Suprapubic skin (tissue), 4 donors: ENCODE data around the gene PROC. TPM values are rescaled to one million over a fixed set of nuclear protein-coding genes. Genes with fewer than 3 reads are reported as not detected.

ENCODE experiments used
- DNase-seq, 2 donors: peaks; one replicate each; pipeline ENCODE4 v3.0.0-alpha.2; 2019; ENCODE audit warnings: low spot score in 2 of 2
- H3K27ac ChIP-seq: fragments of 200-600 bp; sonication (generic); one replicate; pipeline ENCODE4 v1.5.1; 2019
- H3K27me3 ChIP-seq: fragments of 200-600 bp; sonication (generic); one replicate; pipeline ENCODE4 v1.5.1; 2019
- H3K36me3 ChIP-seq: fragments of 200-600 bp; sonication (generic); one replicate; pipeline ENCODE4 v1.5.1; 2019
- H3K4me1 ChIP-seq: fragments of 200-600 bp; sonication (generic); one replicate; pipeline ENCODE4 v1.5.1; 2019
- H3K4me3 ChIP-seq: fragments of 200-600 bp; sonication (generic); one replicate; pipeline ENCODE4 v1.5.1; 2019; ENCODE audit warnings: mild to moderate bottlenecking
- H3K9me3 ChIP-seq: fragments of 200-600 bp; sonication (generic); one replicate; pipeline ENCODE4 v1.5.1; 2019
- EP300 ChIP-seq: sonication (generic); formaldehyde crosslinking; IDR thresholded peaks from one replicate; pipeline ENCODE4 v1.6.1; 2017; ENCODE audit warnings: antibody characterized with exemption
- POLR2A ChIP-seq, 2 donors: fragments of 450-650 bp; IDR thresholded peaks; one replicate each; pipeline ENCODE4 v1.6.1; 2017; ENCODE audit warnings: antibody characterized with exemption in 2 of 2, mild to moderate bottlenecking in 2 of 2, moderate library complexity in 2 of 2
- POLR2AphosphoS5 ChIP-seq, 3 donors: sonication (generic); formaldehyde crosslinking; IDR thresholded peaks; one replicate each; pipeline ENCODE4 v1.6.1; 2017; ENCODE audit warnings: antibody characterized with exemption in 3 of 3
- WGBS: methylation state at CpG from one replicate; pipeline ENCODE4 v1.1.5; 2018; 5-methylcytosine and 5-hydroxymethylcytosine counted together
- total RNA-seq, 4 donors: library from RNA; depleted of rRNA; stranded (reverse); fragments of >200 nt; gene quantifications; one replicate each; pipeline ENCODE4 v1.1.0, GENCODE V29; 2016
- TF ChIP-seq, protein P1 (sequence below), 2 donors: fragments of 200-600 bp in 1 of 2; fragments of 450-650 bp in 1 of 2; sonication (generic) in 1 of 2; IDR thresholded peaks; one replicate each; pipeline ENCODE4 v1.5.1; 2016 to 2019; ENCODE audit warnings: antibody characterized with exemption in 2 of 2, mild to moderate bottlenecking in 1 of 2, moderate library complexity in 1 of 2

Gene PROC
- total RNA-seq, 4 donors from 2014 or later: 0.36 to 7.1 TPM; not detected in 2

DNA sequence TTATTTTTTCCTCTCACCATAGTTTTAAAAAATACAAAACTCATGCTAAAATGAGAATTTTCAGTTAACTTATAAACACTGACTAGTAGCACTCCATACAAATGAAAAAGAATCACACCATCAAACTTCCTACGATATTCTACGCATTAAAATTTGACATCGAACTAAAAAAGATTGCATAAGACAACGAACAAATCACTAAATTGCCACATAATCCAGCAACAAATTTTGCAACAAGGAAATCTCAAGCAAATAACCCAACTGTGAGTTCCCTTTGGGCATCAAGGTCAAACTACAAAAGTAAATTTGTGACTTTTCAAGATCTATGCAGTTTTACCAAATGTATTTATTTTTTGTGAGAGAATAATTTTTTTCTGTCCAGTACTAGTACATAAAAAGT, 32.0 kb upstream of the PROC start:
- H3K9me3 ChIP-seq: no peaks in the 10 kb centered on the region
- WGBS: 33% methylated on average over 4 of the region's 4 CpGs
- TF ChIP-seq EP300: no peak
- TF ChIP-seq, protein P1, sequence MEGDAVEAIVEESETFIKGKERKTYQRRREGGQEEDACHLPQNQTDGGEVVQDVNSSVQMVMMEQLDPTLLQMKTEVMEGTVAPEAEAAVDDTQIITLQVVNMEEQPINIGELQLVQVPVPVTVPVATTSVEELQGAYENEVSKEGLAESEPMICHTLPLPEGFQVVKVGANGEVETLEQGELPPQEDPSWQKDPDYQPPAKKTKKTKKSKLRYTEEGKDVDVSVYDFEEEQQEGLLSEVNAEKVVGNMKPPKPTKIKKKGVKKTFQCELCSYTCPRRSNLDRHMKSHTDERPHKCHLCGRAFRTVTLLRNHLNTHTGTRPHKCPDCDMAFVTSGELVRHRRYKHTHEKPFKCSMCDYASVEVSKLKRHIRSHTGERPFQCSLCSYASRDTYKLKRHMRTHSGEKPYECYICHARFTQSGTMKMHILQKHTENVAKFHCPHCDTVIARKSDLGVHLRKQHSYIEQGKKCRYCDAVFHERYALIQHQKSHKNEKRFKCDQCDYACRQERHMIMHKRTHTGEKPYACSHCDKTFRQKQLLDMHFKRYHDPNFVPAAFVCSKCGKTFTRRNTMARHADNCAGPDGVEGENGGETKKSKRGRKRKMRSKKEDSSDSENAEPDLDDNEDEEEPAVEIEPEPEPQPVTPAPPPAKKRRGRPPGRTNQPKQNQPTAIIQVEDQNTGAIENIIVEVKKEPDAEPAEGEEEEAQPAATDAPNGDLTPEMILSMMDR (IDR thresholded peaks at IDR 0.05): no peak
- no peak for TF ChIP-seq POLR2AphosphoS5 (IDR thresholded peaks at IDR 0.05)
- no peak for TF ChIP-seq POLR2A (IDR thresholded peaks at IDR 0.05)
- H3K36me3 ChIP-seq: no peaks in the 10 kb centered on the region
- no peaks in the 10 kb centered on the region for H3K27me3 ChIP-seq
- H3K27ac ChIP-seq: no peak overlapping the region
- peak overlapping the region; percentile 99 for H3K4me3 ChIP-seq
- H3K4me1 ChIP-seq: peaks cover 57% of the 10 kb centered on the region
- DNase-seq: no peak

DNA sequence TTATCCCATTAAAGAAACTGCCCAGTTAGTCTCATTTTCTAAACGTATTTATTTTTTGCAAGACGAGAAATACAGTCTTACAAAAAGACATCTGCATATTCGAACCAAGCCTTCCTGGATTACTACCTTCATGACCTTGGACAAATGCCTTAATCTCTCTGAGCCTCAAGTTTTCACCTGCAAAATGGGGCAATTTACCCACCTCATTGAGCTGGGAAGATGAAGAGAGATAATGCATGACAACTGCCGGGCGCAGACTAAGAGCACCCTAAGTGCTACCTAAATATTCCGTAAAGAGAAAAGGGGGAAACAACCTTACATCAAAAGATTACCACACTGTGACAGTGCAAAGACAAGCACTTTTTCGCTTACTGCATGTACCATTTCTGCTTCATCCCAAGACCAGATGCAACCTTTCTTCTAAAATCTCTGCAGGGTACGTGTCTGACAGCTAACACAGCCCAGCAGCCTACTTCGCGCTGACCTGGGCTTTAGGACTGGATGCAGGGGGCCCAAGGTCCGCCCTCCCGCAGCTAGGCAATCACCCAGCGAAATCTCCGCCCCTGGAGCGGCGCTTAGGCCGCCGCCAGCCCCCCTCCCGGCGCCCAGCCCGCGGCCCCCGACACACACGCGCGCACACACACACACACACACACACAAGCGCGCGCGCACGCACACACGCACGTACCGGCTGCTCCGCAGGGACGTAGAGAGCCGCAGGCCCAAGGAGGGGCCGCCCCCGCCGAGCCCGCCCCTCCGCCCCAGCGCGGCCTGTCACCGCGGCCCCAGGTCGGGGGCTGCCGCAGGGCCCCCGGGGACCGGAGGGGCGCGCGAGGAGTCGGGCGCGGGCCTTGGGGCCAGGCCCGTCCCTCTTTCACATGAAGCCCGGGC, 31.2 kb upstream of the PROC start:
- H3K4me3 ChIP-seq: peak overlapping the region; percentile 99
- DNase-seq: peak; percentile 90 to 92
- H3K27ac ChIP-seq: peak overlapping the region; percentile 100
- no peaks in the 10 kb centered on the region for H3K36me3 ChIP-seq
- TF ChIP-seq POLR2AphosphoS5 (IDR thresholded peaks at IDR 0.05): peak in 1 of 3 donors; percentile 16
- TF ChIP-seq EP300: no peak
- H3K27me3 ChIP-seq: no peaks in the 10 kb centered on the region
- peaks cover 51% of the 10 kb centered on the region for H3K4me1 ChIP-seq
- H3K9me3 ChIP-seq: no peaks in the 10 kb centered on the region
- WGBS: under 1% methylated on average over 22 of the region's 58 CpGs

DNA sequence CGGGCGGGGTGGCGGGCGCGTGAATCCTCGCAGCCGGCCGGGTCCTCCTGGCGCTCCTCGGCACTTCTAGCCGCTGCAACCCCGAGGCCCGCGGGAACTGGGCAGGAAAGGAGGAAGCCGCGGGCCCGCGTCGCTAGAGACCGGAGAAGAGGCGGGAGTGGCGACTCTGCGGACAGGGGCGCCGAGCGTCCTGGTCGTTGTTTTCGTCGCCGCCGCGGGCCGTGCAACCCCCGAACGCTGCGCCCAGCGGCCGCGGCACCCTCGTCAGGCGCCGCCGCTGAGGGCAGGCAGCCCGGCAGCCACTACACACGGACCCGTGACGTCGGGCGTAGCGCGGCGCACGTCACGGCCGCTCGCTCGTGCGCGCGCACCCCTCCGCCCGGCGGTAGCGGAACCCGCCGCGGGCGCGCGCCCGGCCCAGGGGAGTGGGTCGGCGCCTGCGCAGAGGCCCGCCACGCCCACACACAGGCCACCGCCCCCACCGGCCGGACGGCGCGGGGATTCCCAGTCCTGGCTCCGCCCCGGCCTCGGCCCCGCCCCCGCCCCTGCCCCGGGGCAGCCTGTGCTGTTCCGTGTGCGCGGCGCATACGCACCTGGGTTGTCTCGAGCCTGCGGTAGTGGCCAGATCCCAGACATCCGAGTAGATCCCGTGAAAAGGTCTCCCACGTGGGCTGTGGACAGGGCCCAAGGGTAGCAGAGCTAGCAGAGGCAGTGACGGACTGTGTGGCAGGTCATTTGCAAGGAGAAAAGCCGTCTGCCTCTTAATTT, 30.4 kb upstream of the PROC start, which contains the start of gene MAP3K2:
Gene MAP3K2 (minus strand): TSS at position 321 of the 768 bp plus-strand sequence. CDS start 44,846 bp downstream, outside the sequence.
- Histone ChIP-seq H3K27me3 (no peaks in the 10 kb centered on the region), H3K9me3 (no peaks in the 10 kb centered on the region), H3K36me3 (no peaks in the 10 kb centered on the region), H3K27ac (peak within 1 kb of the TSS; percentile 100), H3K4me1 (peaks cover 44% of the 10 kb centered on the region), H3K4me3 (peak within 1 kb of the TSS; percentile 99)
- 0% methylated on average over 2 of the region's 100 CpGs for WGBS
- TF ChIP-seq POLR2A (IDR thresholded peaks at IDR 0.05): peak in 1 of 2 donors; percentile 80
- TF ChIP-seq EP300: no peak
- TF ChIP-seq POLR2AphosphoS5 (IDR thresholded peaks at IDR 0.05): peak; percentile 9 to 80 (median 32)
- TF ChIP-seq, protein P1 (IDR thresholded peaks at IDR 0.05): no peak
- DNase-seq: peak; percentile 95 to 96

DNA sequence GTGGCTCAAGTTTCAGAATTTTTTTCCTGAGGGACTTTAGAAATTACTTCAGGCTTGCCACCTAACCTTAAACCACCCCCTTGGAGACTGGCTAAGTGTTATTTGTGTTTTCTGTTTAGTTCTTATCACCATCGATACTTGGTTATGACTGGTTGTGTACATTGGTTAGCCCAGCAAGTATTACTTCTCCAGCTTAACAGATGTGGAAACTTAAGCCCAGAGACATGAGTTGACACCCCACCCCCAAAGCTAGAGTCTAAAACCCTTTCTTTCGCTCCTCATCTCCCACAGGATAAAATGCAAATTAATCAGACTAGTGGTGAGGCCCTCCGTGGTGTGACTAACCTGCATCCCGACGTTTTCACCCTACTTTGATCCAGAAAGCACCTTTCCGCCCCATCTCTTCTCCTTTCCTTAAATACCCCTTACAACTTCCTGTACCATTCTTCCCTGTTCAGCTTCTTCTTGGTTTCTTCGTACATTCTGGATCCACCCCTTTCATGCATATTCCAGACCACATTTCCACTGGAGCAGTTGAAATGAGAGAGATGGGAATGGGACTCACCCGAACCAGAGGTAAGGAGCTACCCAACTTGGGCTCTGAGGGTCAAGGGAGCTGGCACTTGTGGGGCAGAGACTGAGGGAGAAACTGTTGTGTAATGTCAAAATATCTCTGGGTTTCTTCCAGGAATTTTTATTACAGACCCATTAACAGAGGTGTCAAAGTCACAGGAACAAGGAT, 29.6 kb upstream of the PROC start:
- Histone ChIP-seq H3K36me3 (no peaks in the 10 kb centered on the region), H3K4me1 (peaks cover 37% of the 10 kb centered on the region), H3K4me3 (peak overlapping the region; percentile 99), H3K9me3 (no peaks in the 10 kb centered on the region), H3K27ac (peak overlapping the region; percentile 100), H3K27me3 (no peaks in the 10 kb centered on the region)
- DNase-seq: no peak
- TF ChIP-seq POLR2AphosphoS5 (IDR thresholded peaks at IDR 0.05) (no peak), POLR2A (IDR thresholded peaks at IDR 0.05) (no peak), EP300 (no peak)
- TF ChIP-seq, protein P1 (IDR thresholded peaks at IDR 0.05): no peak
- WGBS: 35% methylated on average over 8 of the region's 8 CpGs

DNA sequence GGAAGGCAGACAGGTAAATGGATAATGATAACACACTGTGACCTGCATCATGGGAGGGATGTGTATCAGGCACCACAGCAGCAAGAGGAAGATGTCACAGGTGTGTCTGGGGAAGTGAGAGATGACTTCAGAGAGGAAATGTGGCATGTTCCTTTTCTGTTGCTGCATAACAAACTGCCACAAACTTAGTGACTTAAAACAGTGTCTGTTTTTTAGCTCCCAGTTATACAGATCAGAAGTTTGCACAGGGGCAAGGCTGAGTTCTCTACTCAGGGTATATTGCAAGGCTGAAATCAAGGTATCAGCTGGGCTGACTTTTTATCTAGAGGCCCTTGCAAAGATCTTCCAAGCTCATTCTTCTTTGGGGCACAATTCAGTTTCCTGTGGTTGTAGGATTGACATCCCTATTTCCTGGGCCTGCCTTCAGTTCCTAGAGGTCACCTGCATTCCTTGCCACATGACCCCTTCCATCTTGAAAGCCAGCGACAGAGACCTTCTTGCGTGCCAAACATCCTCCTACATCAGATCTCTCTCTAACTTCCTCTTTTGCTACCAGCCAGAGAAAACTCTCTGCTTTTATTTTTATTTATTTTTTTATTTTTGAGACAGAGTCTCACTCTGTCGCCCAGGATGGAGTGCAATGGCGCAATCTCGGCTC, 28.3 kb upstream of the PROC start:
- no peak overlapping the region for H3K27ac ChIP-seq
- no peak overlapping the region for H3K4me3 ChIP-seq
- H3K4me1 ChIP-seq: peaks cover 30% of the 10 kb centered on the region
- no peaks in the 10 kb centered on the region for H3K36me3 ChIP-seq
- TF ChIP-seq, protein P1 (IDR thresholded peaks at IDR 0.05): no peak
- DNase-seq: no peak
- WGBS: 69% methylated on average over 5 of the region's 5 CpGs
- no peaks in the 10 kb centered on the region for H3K27me3 ChIP-seq
- no peaks in the 10 kb centered on the region for H3K9me3 ChIP-seq
